SK-N-MC (cell line): ENCODE data around the gene STAM.

Source experiments
- EZH2 ChIP-seq: fragments of 200-600 bp; sonication (generic); IDR thresholded peaks from one replicate; pipeline ENCODE4 v1.6.1; 2017; ENCODE audit warnings: antibody characterized with exemption
- POLR2AphosphoS5 ChIP-seq: IDR thresholded peaks from 2 replicates; pipeline ENCODE4 v1.6.1; 2012; ENCODE audit warnings: mild to moderate bottlenecking, low read depth, low read length, borderline replicate concordance

DNA sequence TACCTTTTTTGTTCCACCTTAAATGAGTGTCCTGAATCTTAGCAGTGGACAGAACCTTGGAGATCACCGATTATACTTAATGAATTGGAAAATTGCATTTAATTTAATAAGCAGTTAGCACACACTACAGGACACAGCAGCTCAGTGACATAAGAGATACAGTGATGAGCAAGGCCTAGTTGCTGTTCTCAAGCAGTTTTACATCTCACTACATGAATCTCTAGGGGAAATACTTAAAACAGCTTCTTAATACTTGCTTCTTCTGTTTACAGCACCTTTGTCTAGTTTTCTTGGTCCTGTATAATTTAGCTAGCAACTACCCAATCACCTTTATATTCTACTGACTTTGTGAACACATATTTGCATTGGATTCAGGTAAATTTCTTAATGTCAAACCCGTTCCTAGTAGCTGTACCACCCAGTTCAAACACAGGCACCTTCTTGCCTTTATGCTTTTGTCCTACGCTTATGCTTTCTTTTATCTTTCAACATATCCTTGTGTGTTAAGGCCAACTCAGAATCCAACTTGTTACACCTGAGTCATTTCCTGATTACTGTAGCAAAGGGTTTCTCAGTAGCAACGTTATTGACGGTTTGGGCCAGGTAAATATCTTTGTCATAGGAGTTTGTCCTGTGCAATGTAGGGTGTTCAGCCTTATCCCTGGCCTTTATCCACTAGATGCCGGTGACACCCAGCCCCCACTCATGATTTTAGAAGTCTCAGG is 1.8 kb downstream of the STAM start:
- no peak for TF ChIP-seq EZH2
- TF ChIP-seq POLR2AphosphoS5: no peak
